Aorta (tissue), 5 donors: ENCODE results near the gene EDC3. TPM values are rescaled to one million over a fixed set of nuclear protein-coding genes. Genes with fewer than 3 reads are reported as not detected.
A peak's percentile ranks its signal among the peaks of the same experiment; 100 is the strongest.
"Not testable (repeated sequence)": the region's sequence is repeated elsewhere in the genome, so short reads cannot be mapped to it uniquely, and the experiment has no call there.

ENCODE experiments used
- ATAC-seq: fragments of 200-7000 bp; cut with Tn5 transposase; one replicate; pipeline ENCODE4 v1.9.1; 2022; ENCODE audit warnings: moderate library complexity; ENCODE audit not compliant: low FRiP score
- DNase-seq, 2 donors: peaks; one replicate each; pipeline ENCODE4 v3.0.0-alpha.2; 2020
- H3K27ac ChIP-seq, 2 donors: one replicate each; pipeline ENCODE4 v1.5.1; 2013; ENCODE audit warnings: low read length in 2 of 2, mild to moderate bottlenecking in 2 of 2, moderate library complexity in 2 of 2, control low read depth in 1 of 2, inconsistent platforms in 1 of 2, low read depth in 1 of 2
- H3K27me3 ChIP-seq, 2 donors: one replicate each; pipeline ENCODE4 v1.6.1; 2013; ENCODE audit warnings: control low read depth in 1 of 2, low read length in 1 of 2, mild to moderate bottlenecking in 1 of 2, moderate library complexity in 1 of 2; ENCODE audit not compliant: insufficient read depth in 2 of 2, control insufficient read depth in 1 of 2
- H3K36me3 ChIP-seq, 2 donors: one replicate each; pipeline ENCODE4 v1.6.1; 2013; ENCODE audit warnings: control low read depth in 1 of 2, low read length in 1 of 2, mild to moderate bottlenecking in 1 of 2; ENCODE audit not compliant: insufficient read depth in 2 of 2, control insufficient read depth in 1 of 2
- H3K4me1 ChIP-seq, 2 donors: one replicate each; pipeline ENCODE4 v1.6.1; 2013; ENCODE audit warnings: low read length in 2 of 2, control low read depth in 1 of 2, mild to moderate bottlenecking in 1 of 2, moderate library complexity in 1 of 2; ENCODE audit not compliant: insufficient read depth in 2 of 2, control insufficient read depth in 1 of 2
- H3K4me3 ChIP-seq, 2 donors: one replicate each; pipeline ENCODE4 v1.5.1; 2013; ENCODE audit warnings: low read length in 2 of 2, control low read depth in 1 of 2, mild to moderate bottlenecking in 1 of 2
- H3K9me3 ChIP-seq: one replicate; pipeline ENCODE4 v1.6.1; 2013; ENCODE audit warnings: mild to moderate bottlenecking, low read length; ENCODE audit not compliant: control insufficient read depth
- WGBS, 2 donors: extraction: QIAGEN DNeasy Blood & Tissue Kit; methylation state at CpG; one replicate each; pipeline ENCODE4 v1.1.7; 2013; 5-methylcytosine and 5-hydroxymethylcytosine counted together
- intact Hi-C, 2 donors: fragments of 100-400 bp; cut with DNase I; formaldehyde crosslinking; loops; one replicate each; pipeline versions ENCODE4 v1.14.2 to v1.15.0; 2022
- long read RNA-seq, 2 donors: library from polyadenylated mRNA; unstranded; transcript quantifications; one replicate each; pipeline ENCODE4 v2.0.0, GENCODE V29; 2020 to 2021
- polyA plus RNA-seq, 2 donors: library from polyadenylated mRNA; stranded (reverse); fragments of 200-250 nt; gene quantifications; one replicate each; pipeline ENCODE4 v1.2.3, GENCODE V29; 2013
- total RNA-seq, 2 donors: library from RNA; stranded (reverse); fragmentation: NEBNext Ultra II Directional; extraction: Animal tissue kit (Norgen Biotek cat#: 25700); gene quantifications; one replicate each; pipeline ENCODE4 v1.2.1, GENCODE V29; 2021
- donor health status: healthy with polysubstance abuse.
- donor health status: Bipolar disorder and iron deficiency.
- donor health status: DM: no; HTN: no; CAD: no.
- donor health status: DM: no; HTN: no; CAD: no.
- donor health status: DM: yes; HTN: yes; CAD: no.

The EDC3 gene, protein sequence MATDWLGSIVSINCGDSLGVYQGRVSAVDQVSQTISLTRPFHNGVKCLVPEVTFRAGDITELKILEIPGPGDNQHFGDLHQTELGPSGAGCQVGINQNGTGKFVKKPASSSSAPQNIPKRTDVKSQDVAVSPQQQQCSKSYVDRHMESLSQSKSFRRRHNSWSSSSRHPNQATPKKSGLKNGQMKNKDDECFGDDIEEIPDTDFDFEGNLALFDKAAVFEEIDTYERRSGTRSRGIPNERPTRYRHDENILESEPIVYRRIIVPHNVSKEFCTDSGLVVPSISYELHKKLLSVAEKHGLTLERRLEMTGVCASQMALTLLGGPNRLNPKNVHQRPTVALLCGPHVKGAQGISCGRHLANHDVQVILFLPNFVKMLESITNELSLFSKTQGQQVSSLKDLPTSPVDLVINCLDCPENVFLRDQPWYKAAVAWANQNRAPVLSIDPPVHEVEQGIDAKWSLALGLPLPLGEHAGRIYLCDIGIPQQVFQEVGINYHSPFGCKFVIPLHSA
- total RNA-seq (10 to 100 TPM; 30.8 TPM), polyA plus RNA-seq (10 to 100 TPM; 13.4 to 17.7 TPM)
- long read RNA-seq, donor 1, transcript EDC3-214 (8 exons, 1,825 nt), result minor isoform, 10 of 55 reads
- long read RNA-seq, donor 1, transcript EDC3-201 (7 exons, 3,763 nt), result major isoform, 14 of 55 reads
- long read RNA-seq, donor 1, partial matches to known transcripts, result 3 of 55 reads
- long read RNA-seq, donor 1, other reads (novel, unspliced or antisense), result 26 of 55 reads
- long read RNA-seq, donor 2, partial matches to known transcripts, result 3 of 18 reads
- long read RNA-seq, donor 2, other reads (novel, unspliced or antisense), result 13 of 18 reads

DNA sequence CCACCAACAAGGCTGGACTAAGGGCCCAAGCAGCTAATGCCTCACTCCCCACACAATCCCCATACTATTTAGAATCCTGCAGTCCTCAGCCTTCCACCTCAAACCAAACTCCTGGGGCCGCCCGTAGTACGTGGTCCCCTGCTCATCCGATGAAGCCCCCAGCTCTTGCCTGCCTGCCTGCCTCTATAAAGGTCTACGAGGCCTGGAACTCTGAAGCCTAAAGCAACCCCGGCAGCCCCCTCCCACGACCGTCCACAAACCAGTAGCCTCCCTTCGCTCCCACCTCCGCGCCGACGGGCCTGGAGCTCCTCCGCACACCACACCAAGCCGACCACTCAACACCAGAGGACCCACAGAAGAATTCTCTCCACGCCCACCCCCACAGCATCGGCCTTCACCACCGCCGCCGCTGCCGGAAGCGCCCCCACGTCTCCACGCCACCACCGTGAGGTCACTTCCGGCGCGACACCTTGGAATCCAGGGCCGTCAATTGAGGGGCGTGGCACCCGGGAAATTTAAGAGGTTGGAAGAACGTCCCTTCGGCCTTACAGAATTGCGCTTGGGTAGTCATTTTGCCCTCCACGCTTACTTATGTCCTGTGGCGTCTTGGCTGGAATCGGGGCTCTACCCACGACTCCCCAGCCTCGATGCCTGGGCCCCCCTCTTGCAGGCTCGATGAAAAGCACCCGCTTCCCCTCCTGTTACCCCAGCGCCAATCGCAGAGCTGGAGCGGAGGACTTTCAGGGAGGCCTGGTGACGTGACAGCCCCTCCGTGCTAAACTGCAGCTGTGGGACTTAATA, at the start of gene EDC3:
Gene EDC3, minus strand, starts transcription at position 428 of the 801 bp plus-strand sequence. CDS start 20,900 bp downstream, outside the sequence.
- peak; percentile 92 for ATAC-seq

GRCh38 chr15:74742422-74742821, 46.6 kb upstream of the EDC3 start:
- no peak for ATAC-seq

More for the DNA sequence above, at the start of gene EDC3:
- no peaks in the 10 kb centered on the region for H3K9me3 ChIP-seq
- DNase-seq, result peak; percentile 93 to 96
- WGBS, 2 donors, result 0 to 1% methylated on average over 46 of the region's 46 CpGs
- H3K36me3 ChIP-seq, result no peaks in the 10 kb centered on the region
- peak within 1 kb of the TSS; percentile 56 to 80 for H3K4me3 ChIP-seq
- no peaks in the 10 kb centered on the region for H3K27me3 ChIP-seq
- intact Hi-C loops, result no loop called here
- peak within 1 kb of the TSS; percentile 23 to 78 for H3K27ac ChIP-seq
- no peaks in the 10 kb centered on the region for H3K4me1 ChIP-seq

DNA sequence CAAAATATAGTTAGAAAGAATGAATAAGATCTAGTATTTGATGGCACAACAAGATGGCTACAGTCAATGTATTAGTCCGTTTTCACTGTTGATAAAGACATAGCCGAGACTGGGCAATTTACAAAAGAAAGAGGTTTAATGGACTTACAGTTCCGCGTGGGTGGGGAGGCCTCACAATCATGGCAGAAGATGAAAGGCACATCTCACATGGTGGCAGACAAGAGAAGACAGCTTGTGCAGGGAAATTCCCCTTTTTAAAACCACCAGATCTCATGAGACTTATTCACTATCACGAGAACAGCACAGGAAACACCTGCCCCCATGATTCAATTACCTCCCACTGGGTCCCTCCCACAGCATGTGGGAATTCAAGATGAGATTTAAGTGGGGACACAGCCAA, 42.4 kb upstream of the EDC3 start:
- ATAC-seq, DNase-seq, H3K4me1 ChIP-seq, H3K4me3 ChIP-seq, H3K9me3 ChIP-seq, H3K36me3 ChIP-seq, H3K27ac ChIP-seq, H3K27me3 ChIP-seq, intact Hi-C loops: not testable (repeated sequence)
- 66 to 70% methylated on average over 5 of the region's 5 CpGs for WGBS, 2 donors

More at GRCh38 chr15:74742422-74742821, 46.6 kb upstream of the EDC3 start:
- no peak for DNase-seq
- intact Hi-C loops, result no loop called here
- WGBS, 2 donors, result 80 to 83% methylated on average over 5 of the region's 5 CpGs
- Histone ChIP-seq H3K27ac (no peak overlapping the region), H3K36me3 (no peaks in the 10 kb centered on the region), H3K27me3 (no peaks in the 10 kb centered on the region), H3K4me3 (no peak overlapping the region), H3K4me1 (no peaks in the 10 kb centered on the region), H3K9me3 (peaks cover 4% of the 10 kb centered on the region)

DNA sequence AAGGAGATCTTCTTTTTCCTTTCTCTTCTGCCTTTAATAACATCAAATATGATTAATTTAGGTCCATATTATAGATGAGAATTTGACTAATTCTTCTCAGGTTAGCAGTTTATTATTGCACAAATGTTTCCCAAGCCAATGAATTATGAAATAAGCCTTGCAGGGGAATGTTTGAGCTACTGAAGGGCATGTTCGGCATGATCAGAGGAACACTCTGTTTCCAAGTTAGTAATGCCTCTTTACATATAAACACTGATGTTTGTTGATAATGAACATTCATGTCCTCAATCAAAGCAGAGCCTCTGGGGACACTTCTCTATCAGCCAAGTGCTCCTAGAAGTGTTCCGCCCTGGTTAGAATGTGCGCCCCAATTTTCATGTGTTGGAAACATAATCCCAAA, 39.5 kb upstream of the EDC3 start:
- H3K9me3 ChIP-seq, result no peaks in the 10 kb centered on the region
- 91 to 92% methylated on average over 3 of the region's 3 CpGs for WGBS, 2 donors
- intact Hi-C loops, result no loop called here
- H3K36me3 ChIP-seq, result no peaks in the 10 kb centered on the region
- H3K4me1 ChIP-seq, result no peaks in the 10 kb centered on the region
- ATAC-seq (no peak), DNase-seq (no peak)
- no peak overlapping the region for H3K4me3 ChIP-seq
- no peak overlapping the region for H3K27ac ChIP-seq
- H3K27me3 ChIP-seq, result no peaks in the 10 kb centered on the region

- H3K4me3 ChIP-seq, result no peak overlapping the region
- H3K27ac ChIP-seq, result no peak overlapping the region
- 90 to 91% methylated on average over 3 of the region's 3 CpGs for WGBS, 2 donors
- DNase-seq, result no peak
- H3K27me3 ChIP-seq, result no peaks in the 10 kb centered on the region
- no peaks in the 10 kb centered on the region for H3K9me3 ChIP-seq
- no peak for ATAC-seq
- H3K36me3 ChIP-seq, result no peaks in the 10 kb centered on the region
- intact Hi-C loops, result no loop called here
- no peaks in the 10 kb centered on the region for H3K4me1 ChIP-seq
These were observed 37.4 kb upstream of the EDC3 start for GRCh38 chr15:74733269-74733668.

GRCh38 chr15:74732846-74733245, 37.0 kb upstream of the EDC3 start:
- Histone ChIP-seq H3K9me3 (no peaks in the 10 kb centered on the region), H3K4me1 (no peaks in the 10 kb centered on the region), H3K27me3 (no peaks in the 10 kb centered on the region), H3K36me3 (no peaks in the 10 kb centered on the region), H3K4me3 (no peak overlapping the region), H3K27ac (no peak overlapping the region)
- WGBS, 2 donors, result 76 to 79% methylated on average over 5 of the region's 5 CpGs
- intact Hi-C loops, result no loop called here
- no peak for ATAC-seq
- peak in 1 of 2 donors; percentile 57 for DNase-seq

GRCh38 chr15:74730619-74731316, 34.9 kb upstream of the EDC3 start:
- Histone ChIP-seq H3K27ac (no peak overlapping the region), H3K9me3 (no peaks in the 10 kb centered on the region), H3K36me3 (no peaks in the 10 kb centered on the region), H3K4me1 (no peaks in the 10 kb centered on the region), H3K4me3 (no peak overlapping the region), H3K27me3 (no peaks in the 10 kb centered on the region)
- peak in 1 of 2 donors; percentile 21 for DNase-seq
- 67 to 68% methylated on average over 7 of the region's 7 CpGs for WGBS, 2 donors
- intact Hi-C loops, result no loop called here
- no peak for ATAC-seq

DNA sequence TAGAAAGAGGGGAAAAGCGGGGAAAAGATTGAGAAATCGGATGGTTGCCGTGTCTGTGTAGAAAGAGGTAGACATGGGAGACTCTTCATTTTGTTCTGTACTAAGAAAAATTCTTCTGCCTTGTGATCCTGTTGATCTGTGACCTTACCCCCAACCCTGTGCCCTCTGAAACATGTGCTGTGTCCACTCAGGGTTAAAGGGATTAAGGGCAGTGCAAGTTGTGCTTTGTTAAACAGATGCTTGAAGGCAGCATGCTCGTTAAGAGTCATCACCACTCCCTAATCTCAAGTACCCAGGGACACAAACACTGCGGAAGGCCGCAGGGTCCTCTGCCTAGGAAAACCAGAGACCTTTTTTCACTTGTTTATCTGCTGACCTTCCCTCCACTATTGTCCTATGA, 33.5 kb upstream of the EDC3 start:
- H3K27ac ChIP-seq, H3K36me3 ChIP-seq, ATAC-seq, H3K27me3 ChIP-seq, DNase-seq, intact Hi-C loops, H3K4me1 ChIP-seq, H3K9me3 ChIP-seq, H3K4me3 ChIP-seq: not testable (repeated sequence)
- WGBS, 2 donors, result 72 to 78% methylated on average over 6 of the region's 6 CpGs
